ENCODE data around the gene ARSB.
"Not testable (repeated sequence)": the region's sequence is repeated elsewhere in the genome, so short reads cannot be mapped to it uniquely, and the experiment has no call there.

Gene ARSB

DNA sequence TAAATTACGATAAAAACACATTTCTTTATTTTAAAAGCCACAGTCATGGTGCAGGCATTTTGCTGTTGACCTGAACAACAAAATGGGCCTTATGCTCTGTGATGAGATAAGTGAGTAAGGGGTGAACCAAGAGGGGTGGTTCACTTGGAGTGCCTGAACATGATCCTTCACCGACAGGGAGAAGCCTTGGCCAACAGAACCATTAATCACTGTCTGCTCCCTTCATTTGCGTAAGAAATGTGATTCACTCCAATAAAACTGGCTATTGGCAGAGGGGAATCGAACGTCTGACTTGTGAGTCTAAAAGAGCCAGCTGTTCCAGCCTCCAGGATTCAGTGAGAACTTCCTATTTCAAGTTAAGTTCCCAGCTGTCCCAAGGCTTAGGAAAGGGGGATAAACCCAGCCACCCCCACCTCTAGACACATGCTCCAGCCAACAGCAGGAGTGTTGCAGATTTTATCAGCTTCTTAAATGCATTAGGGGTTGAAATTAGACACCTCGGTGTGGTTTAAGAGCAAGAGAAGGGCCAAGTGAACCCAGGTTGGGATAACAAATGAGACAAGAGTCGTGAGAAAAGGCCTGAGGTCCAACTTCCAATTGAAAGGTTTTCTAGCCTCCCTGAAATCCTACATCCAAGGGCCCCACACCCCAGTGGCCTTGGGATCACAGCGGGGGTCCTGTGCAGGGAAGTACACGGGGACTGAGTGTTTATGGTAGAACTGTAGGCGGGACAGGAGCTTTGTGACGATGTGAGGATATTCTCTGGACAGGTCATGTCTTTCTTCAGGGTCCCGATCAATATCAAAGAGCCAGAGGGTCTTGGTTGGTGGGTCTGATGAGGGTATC lies 205.1 kb downstream of the ARSB start:
- no peak for DNase-seq (ENCODE audit: low read depth, low spot score)

DNA sequence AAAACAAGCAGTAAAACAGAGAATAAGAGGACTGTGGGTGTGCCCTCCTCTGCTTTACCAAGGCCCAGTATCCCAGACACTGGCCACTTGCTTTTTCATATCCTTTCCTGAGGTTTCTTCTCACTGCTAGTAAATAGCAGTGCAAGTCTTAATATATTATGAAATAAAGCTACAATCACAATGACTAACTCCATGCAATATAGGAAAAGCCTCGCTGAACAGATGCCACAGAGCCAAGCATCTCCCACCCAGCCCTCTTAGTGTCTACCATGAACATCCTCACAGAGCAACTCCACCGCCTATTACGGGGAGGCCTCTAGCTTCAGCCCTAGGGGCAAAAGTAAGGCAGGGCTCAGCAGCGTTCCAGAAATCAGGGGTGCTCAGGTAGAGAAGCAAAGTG lies 205.8 kb downstream of the ARSB start:
- DNase-seq (ENCODE audit: low read depth, low spot score): no peak

DNA sequence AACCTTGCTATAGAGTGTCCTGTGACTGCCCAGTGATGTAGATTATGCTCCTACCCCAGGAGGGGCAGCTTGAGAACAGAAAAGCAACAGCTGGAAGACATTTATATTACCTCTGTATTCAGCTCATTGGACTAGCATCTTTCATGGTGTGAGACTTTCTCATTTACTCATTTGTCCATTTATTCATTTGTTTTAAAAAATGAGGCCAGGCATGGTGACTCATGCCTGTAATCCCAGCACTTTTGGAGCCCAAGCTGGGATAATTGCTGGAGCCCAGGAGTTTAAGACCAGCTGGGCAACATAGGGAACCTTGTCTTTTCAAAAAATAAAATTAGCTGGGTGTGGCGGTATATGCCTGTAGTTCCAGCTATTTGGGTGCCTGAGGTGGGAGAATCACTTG lies 206.6 kb downstream of the ARSB start:
- no peak for DNase-seq (ENCODE audit: low read depth, low spot score)

GRCh38 chr5:78777901-78778300 lies 207.2 kb downstream of the ARSB start:
- DNase-seq (ENCODE audit: low read depth, low spot score): no peak

DNA sequence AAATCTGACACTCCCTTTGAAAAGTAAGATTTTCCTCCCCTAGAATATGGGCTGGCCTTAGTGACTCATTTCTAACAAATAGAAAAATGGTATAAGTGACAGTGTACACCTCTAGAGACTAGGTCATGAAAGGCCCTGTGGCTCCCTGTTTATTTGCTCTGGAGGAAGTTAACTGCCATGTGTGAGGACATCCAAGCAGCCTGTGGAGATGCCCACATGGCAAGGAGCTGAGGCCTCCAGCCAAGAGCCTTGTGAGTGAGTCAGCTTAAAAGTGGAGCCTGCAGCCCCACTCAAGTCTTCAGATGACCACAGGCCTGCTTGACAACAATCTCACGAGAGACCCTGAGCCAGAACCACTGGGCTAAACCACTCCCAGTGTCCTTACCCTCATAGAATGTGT lies 208.5 kb downstream of the ARSB start:
- no peak for DNase-seq (ENCODE audit: low read depth, low spot score)

GRCh38 chr5:78773655-78774054 lies 211.5 kb downstream of the ARSB start:
- DNase-seq (ENCODE audit: low read depth, low spot score): no peak

GRCh38 chr5:78771260-78772205 lies 213.6 kb downstream of the ARSB start:
- DNase-seq (ENCODE audit: low read depth, low spot score): no peak

GRCh38 chr5:78768781-78769380 lies 216.2 kb downstream of the ARSB start:
- DNase-seq (ENCODE audit: low read depth, low spot score): no peak

- DNase-seq (ENCODE audit: low read depth, low spot score): no peak
Observed at GRCh38 chr5:78766412-78766762, 218.7 kb downstream of the ARSB start.

DNA sequence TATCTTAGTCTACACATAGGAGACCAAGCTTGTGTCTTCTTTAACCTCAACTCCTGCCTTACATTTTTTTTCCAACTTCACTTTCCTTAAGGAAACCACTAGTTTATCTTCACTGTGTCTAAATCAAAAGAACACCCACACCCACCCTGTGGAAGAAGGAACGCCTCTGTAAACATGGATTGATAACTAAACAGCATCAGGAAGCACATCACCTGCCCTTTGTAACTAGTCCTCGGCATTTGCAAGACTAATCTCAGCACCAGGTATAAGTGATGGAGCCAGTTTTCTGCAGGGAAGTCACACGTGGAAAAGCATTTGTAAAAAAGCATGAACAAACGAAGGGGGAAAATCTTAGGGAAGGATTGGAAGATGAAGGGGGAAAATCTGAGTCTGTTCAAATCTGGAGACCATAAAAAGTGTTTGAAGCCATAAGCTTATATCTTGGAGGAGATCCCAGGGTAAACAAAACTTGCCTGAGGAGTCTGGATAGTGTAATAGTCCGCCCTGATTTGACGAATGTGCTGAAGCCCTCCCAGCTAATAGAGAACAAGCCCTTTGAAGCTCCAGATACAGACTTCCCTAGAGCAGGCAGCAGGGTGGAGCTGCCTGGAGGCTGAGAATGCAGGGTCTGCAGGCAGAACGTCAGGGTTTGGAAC lies 219.2 kb downstream of the ARSB start:
- no peak for DNase-seq (ENCODE audit: low read depth, low spot score)

DNA sequence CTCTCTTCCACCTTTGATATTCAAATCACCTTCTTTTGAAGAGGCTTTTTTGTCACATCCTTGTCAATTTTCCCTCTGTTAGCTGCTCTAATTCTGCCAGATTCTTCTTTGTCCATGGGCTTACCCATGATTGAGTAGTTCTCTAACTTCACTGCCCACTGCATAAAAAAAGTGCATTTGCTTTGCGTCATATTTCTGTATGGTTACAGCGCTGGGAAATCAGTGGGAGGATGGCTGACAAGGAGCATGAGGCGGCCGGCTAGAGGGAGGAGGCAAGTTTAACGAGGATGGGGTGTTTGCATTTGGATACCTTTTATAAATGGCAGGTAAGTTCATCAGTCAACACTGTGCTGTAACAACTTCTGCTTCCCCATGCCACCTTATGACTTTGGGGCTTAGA lies 220.0 kb downstream of the ARSB start:
- no peak for DNase-seq (ENCODE audit: low read depth, low spot score)

GRCh38 chr5:78763659-78764189 lies 221.4 kb downstream of the ARSB start:
- no peak for DNase-seq (ENCODE audit: low read depth, low spot score)

DNA sequence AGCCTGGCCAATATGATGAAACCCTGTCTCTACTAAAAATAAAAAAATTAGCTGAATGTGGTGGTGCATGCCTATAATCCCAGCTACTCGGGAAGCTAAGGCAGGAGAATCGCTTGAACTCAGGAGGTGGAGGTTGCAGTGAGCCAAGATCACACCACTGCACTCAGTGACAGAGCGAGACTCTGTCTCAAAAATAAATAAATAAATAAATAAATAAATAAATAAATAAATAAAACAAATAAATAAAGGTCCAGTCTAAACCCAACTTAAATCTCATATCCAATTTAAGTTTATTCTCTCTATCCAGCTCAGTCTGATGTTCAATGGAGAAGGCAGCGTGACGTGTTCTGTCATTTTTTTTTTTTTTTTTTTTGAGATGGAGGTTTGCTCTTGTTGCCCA lies 222.4 kb downstream of the ARSB start:
- not testable (repeated sequence) for DNase-seq (ENCODE audit: low read depth, low spot score)

GRCh38 chr5:78761840-78762239 lies 223.3 kb downstream of the ARSB start:
- DNase-seq (ENCODE audit: low read depth, low spot score): no peak

GRCh38 chr5:78760770-78761169 lies 224.3 kb downstream of the ARSB start:
- no peak for DNase-seq (ENCODE audit: low read depth, low spot score)

GRCh38 chr5:78760366-78760765 lies 224.7 kb downstream of the ARSB start:
- no peak for DNase-seq (ENCODE audit: low read depth, low spot score)

GRCh38 chr5:78758169-78758839 lies 226.8 kb downstream of the ARSB start:
- no peak for DNase-seq (ENCODE audit: low read depth, low spot score)

- DNase-seq (ENCODE audit: low read depth, low spot score): no peak
Observed at GRCh38 chr5:78757269-78758053, 227.6 kb downstream of the ARSB start.

DNA sequence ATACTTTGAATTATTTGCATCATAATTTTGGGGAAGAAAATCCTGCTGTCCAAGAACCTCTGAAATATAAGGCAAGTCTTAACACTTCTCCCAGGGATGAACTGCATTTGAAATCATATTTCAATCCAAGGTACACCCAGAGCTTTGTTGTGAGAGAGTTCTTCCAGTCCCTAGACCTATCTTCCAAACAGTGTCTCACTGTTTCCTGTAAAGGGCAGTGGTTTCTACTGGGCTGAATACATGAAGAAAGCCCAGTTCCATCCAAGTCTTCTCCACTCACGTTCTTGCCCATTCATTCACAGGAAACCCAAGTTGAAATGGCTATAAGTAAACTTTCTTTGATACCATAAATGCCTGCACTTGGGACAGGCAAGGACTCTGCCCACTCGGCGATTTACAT lies 228.3 kb downstream of the ARSB start:
- DNase-seq (ENCODE audit: low read depth, low spot score): no peak

DNA sequence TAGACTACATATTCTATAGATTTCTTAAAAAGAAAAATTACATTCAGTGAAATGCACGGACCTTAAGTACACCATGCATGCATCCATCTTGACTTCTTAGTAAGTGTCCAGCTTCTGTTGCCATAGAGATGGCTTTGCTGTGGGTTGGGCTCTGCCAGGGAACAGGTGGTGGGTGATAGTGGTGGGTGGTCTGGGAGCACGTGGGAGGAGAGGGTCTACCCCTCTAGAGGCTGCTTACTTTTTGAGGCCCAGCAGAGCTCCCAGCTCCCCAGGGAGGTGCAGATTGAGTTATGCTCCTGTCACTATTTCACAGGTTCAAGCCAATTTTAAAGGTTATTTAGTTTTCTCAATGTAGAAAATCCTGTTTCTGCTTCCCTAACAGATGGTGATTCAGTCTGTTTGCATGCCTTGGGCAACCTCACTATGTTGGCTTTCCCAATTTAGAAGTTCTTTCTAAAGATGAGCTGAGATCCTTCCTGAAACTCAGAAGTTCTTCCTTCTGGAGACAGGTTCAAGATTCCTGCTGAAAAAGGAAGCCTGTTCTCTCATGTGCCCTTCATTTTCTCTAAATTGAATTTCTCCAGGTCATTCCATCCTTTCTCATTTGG lies 229.2 kb downstream of the ARSB start:
- DNase-seq (ENCODE audit: low read depth, low spot score): no peak

All from activated naive CD8-positive, alpha-beta T cell treated with anti-CD3 and anti-CD28 coated beads, Interleukin-2, amount 50 U/mL, for 16 hours (primary cell).